NOMO-1 treated with DMSO at 0.1 percent for 48 hours (cell line): Measurements from ENCODE around the gene SLC12A5.
"Not testable (repeated sequence)": the region's sequence is repeated elsewhere in the genome, so short reads cannot be mapped to it uniquely, and the experiment has no call there.

Experiments used
- DNase-seq: peaks from one replicate; lab custom pipeline; 2025; ENCODE audit not compliant: unreplicated experiment; lab: John Stamatoyannopoulos, UW

Gene SLC12A5

GRCh38 chr20:46028772-46029371 lies at the start of gene SLC12A5:
TSS of gene SLC12A5 (plus strand) at chr20:46029215. CDS start at chr20:46029345, 130 bp downstream.
- no peak for DNase-seq

- DNase-seq, result no peak
Measured at GRCh38 chr20:45981261-45981660, 47.8 kb upstream of the SLC12A5 start.

- no peak for DNase-seq
Measured at GRCh38 chr20:45983279-45983743, 45.7 kb upstream of the SLC12A5 start.

- no peak for DNase-seq
Measured at GRCh38 chr20:45985573-45985972, 43.4 kb upstream of the SLC12A5 start.

- DNase-seq, result peak; percentile 41
Measured at GRCh38 chr20:45987108-45987780, 41.8 kb upstream of the SLC12A5 start.

GRCh38 chr20:45988830-45989229 lies 40.2 kb upstream of the SLC12A5 start:
- not testable (repeated sequence) for DNase-seq

- peak; percentile 53 for DNase-seq
Measured at GRCh38 chr20:45991616-45992015, 37.4 kb upstream of the SLC12A5 start.

GRCh38 chr20:45993197-45993951 lies 35.6 kb upstream of the SLC12A5 start:
- peak; percentile 90 for DNase-seq

- no peak for DNase-seq
Measured at GRCh38 chr20:45994761-45995493, 34.1 kb upstream of the SLC12A5 start.

- DNase-seq, result not testable (repeated sequence)
Measured at GRCh38 chr20:45995495-45996097, 33.4 kb upstream of the SLC12A5 start.

- DNase-seq, result no peak
Measured at GRCh38 chr20:45997187-45997586, 31.8 kb upstream of the SLC12A5 start.

- peak; percentile 90 for DNase-seq
Measured at GRCh38 chr20:45998337-45998736, 30.7 kb upstream of the SLC12A5 start.

GRCh38 chr20:45998761-45999160 lies 30.3 kb upstream of the SLC12A5 start:
- DNase-seq, result peak; percentile 65

GRCh38 chr20:45999557-46000261 lies 29.3 kb upstream of the SLC12A5 start:
- no peak for DNase-seq

- no peak for DNase-seq
Measured at GRCh38 chr20:46000262-46000996, 28.6 kb upstream of the SLC12A5 start.

- DNase-seq, result no peak
Measured at GRCh38 chr20:46001498-46001897, 27.5 kb upstream of the SLC12A5 start.

- no peak for DNase-seq
Measured at GRCh38 chr20:46002008-46002407, 27.0 kb upstream of the SLC12A5 start.

- no peak for DNase-seq
Measured at GRCh38 chr20:46004187-46004586, 24.8 kb upstream of the SLC12A5 start.

- peak; percentile 90 for DNase-seq
Measured at GRCh38 chr20:46004889-46005473, 24.0 kb upstream of the SLC12A5 start.
